HG02938 (cell line): ENCODE measurements around the gene CCDC18.

Source experiments
- ATAC-seq: cut with Tn5 transposase; IDR thresholded peaks from one replicate; pipeline ENCODE4 v1.9.1; 2021; ENCODE audit warnings: mild to moderate bottlenecking, moderate library complexity; ENCODE audit not compliant: unreplicated experiment

The CCDC18 gene

DNA sequence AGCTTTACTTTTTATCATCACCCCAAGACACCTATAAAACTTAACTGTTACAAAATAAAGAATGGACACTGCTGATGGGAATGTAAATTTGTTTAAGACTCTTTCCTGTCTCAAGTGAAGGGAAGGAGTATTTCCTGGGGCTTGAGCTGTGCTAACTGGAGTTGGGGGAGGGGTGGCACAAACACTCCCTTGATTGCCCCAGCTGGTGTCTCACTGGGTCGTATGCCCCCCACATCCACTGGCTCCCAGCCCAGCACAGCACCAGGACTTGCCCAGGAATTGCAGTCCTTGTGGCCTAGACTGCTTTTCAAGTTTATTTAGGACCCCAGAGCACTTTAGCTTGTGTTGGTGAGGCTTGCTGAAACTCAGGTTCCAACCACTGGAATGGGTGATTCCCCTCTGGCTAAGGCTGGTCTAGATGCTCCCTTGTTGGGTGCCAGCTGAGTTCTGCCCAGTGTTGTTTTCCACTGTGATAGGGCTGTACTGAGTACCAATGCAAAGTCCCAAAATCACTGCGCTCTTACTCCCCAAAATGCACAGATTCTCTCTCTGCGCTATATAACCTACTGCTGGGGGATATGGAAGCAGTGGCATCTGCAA, 116.1 kb downstream of the CCDC18 start:
- ATAC-seq, result no peak

DNA sequence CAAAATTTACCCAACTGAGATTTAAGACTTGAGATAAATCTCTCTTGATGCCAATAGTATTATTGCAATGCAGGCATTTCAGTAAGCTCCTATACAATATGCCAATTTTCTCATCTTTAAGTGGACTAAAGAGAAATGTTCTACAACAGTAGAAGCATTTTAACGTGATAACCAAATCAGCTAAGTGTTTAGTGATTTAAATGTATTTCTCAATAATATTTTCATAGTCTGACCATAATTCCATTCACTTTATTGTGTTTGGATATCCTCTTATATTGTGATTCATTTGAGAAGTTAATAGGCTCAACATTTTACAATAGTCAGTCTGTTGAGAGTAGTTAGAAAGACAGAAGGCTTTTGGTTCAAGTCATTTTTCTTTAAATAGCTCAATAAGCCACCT, 120.6 kb downstream of the CCDC18 start:
- ATAC-seq, result no peak

DNA sequence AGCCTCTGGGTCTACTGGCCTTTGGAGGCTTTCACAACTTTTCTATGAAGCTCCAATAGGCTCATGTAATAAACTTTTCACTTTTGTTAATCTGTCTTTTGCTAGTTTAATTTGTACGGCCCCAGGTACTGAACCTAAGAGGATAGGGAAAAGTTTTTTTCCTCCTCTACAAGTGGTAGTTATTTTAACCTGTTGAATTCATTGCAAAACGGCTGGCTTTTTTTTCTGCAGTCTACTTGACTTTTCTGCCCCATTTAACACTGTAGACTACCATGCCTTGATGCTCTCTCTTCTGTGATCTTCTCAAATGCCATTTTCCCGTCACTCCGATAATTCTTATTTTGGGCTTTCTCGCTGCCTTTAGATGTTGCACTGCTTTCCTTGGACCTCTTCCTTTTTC, 121.6 kb downstream of the CCDC18 start:
- ATAC-seq, result no peak

DNA sequence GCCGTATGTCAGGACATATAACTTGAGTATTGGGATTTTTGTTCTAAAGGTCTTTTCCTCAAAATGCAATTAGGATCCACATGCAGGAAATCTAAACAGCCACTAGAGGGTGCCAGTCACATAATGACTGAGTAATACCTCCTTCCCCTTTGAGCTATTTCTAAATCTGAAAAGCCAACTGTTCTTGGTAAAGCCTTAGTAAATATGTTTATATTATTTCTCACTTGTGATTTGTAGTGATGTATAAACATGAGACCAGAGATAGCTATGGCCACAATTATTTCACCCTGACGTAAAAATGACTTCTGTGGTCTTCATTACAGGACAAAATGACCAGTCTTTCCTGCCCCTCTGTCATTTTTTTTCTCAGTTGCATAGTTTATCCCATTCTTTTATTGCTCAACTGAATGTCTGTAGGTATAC, 124.2 kb downstream of the CCDC18 start:
- no peak for ATAC-seq

DNA sequence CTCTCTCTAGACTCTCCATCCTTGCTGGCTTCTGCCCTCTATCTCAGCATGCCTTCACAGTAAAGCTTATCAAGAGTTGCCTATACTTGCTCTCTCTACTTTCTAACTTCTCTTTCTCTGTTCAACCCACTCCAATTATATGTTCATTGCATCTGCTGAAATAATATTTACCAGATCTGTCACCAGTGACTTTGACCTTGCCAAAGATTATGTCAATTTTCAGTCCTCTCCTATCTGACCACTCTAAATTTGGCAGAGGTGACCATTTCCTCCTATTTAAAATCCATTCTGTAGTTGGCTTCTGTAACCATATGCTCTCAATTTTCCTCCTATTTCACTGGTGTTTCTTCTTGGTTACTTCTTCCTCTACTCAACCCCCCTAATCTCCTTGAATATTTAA, 126.4 kb downstream of the CCDC18 start:
- ATAC-seq, result no peak

DNA sequence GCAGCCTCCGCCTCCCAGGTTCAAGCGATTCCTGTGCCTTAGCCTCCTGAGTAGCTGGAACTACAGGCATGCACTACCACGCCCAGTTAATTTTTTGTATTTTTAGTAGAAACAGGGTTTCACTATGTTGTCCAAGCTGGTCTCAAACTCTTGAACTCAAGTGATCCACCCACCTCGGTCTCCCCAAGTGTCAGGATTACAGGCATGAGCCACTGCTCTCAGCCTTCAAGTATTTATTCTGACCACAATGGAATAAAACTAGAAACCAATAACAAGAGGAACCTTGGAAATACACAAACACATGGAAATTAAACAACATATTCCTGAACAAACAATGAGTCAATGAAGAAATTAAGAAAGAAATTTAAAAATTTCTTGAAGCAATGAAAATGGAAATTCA, 132.5 kb downstream of the CCDC18 start:
- ATAC-seq, result no peak

DNA sequence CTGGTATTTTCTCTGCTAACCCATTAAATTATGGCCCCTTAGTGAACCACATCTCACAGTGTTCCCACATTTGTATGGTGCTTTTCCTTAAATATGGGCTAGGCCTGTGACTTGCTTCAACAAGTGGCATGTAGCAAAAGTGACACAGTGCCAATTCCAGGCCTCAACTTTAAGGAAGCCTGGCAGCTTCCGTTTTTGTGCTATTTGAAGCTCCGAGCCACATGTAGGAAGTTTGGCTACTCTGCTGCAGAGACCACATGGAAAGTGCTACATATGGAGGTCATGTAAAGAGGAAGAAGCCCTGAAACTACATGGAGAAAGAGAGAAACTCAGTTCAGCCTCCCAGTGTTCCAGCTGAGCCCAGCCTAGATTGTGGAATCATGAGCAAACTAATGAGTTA, 136.7 kb downstream of the CCDC18 start:
- ATAC-seq, result no peak

DNA sequence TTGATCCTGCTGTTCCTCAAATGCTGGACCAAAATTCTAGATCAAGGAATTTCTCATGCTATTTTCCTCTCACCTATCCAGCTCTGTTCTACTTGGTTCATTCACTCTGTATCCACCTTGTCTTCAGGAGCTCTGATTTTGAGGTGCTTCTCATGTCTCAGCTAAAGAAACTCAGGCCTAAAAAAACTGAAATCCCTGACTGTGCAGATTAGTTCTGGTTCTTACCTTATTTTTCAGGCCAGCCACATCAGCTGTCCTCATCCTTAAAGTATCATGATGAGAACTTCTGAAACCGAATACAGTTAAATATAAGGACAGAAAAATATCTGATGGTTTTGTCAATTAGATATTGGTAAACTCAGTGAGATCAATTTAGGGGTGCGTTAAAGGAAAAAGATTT, 137.4 kb downstream of the CCDC18 start:
- ATAC-seq, result no peak

DNA sequence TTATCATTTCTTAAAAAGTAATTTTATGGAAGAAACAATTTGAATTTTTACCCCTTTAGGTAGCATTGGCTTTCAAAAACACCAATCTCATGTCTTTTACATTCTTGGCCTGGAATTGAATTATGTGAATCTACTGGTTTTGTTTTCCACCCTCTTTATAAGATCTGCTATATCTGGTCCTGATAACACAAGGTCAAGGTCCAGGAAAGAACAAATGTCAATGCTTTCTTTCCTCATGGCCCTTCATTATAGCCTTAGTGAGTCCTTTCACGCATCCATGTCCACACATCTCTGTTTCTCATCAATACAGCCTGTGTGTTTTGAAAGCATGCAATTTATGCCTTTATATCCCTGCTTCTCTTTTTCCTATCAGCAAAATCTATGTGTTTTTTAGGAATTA, 141.2 kb downstream of the CCDC18 start:
- no peak for ATAC-seq

DNA sequence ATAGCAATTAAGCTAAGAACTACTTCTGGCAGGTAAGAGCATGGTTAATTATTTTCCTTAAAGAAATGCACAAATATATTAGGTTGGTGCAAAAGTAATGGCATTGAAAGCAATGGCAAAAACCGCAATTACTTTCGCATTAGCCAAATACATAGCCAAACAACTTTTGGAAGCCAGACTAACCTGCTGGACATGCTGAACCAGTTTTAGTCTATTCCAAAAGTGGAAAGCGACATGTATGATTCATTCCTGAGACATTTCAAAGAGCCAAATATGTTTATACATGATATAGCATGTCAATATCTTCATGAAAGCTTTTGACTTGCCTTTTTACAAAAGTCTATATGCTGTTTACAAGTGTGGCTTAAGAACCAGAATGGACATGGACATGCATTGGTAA, 141.8 kb downstream of the CCDC18 start:
- ATAC-seq, result no peak

DNA sequence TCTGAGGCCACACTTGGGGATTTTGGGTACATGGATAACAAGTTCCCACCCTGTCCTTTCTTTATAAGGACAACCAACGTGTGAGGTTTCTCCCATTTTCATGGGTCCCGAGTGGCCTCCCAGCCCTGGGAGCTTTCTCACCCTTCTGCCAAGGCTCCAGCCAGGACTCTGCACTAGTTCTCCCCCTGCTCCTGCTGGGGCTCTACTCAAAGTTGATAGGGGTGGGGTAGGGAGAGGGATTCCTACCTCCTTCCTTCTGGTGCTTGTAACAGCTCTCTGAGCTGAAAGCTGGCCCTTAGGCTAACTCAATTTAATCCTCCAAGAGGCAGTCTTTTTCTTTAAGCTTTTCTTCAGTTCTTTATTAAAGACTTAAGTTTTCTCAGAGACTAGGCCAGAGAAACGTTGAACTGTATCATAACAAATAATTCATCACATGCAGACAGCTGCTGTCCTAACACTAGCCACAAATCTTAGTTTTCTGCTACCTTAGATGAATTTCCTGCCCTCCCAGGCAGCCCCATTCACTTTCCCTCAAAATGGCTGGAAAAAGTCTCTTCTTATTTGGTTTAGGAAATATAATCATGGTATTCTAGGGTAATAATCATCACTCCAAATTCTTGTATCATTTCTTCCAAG, 142.8 kb downstream of the CCDC18 start:
- ATAC-seq, result no peak

DNA sequence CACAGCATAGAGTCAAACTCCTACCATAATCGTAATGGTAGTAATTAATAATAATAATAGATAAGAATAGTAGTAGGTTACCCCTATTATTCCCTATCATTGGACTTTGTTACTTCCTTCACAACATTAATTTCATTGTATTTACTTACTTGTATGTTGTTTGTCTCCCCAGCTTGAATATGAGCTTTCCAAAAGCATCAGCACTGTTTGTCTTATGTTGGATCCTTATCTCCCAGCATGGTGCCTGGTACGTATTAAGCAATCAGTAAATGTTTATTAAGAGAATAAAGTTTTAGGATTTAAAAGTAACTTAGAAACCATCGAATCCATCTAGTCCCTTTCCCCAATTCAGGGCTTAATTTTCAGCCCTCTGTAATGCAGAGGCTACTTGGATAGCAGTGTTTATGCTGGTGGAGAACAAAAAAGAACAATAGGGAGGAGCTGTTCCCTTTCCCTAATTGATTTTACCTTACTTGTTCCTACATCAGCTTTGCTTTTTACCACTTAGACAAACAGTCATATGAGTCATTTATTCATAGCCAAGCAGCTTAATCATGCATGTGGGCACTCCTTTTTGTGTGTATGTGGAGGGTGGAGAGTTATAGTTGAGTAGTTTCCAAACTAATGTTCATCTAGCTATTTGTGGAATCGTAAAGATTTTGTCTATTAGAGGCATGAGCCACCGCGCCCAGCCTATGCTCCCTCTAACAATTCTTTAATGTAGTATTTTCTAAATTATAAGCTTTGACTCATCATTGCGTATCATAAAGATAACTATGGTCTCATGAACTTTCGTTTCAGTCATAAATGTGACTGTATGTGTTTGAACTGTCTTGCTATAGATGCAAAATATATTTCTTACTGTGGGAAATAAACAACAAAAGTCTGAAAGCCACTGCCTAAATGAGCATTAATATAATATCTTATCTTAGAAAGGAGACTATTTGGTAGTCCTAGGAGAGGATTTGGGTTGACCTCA, 144.3 kb downstream of the CCDC18 start:
- no peak for ATAC-seq
